Measurements from ENCODE around the gene KLRC3. TPM values are rescaled to one million over a fixed set of nuclear protein-coding genes. Genes with fewer than 3 reads are reported as not detected.
A peak's percentile ranks its signal among the peaks of the same experiment; 100 is the strongest.
"Not testable (repeated sequence)": the region's sequence is repeated elsewhere in the genome, so short reads cannot be mapped to it uniquely, and the experiment has no call there.

KLRC3 gene
- total and polyA plus RNA-seq, 11 donors, result not detected

DNA sequence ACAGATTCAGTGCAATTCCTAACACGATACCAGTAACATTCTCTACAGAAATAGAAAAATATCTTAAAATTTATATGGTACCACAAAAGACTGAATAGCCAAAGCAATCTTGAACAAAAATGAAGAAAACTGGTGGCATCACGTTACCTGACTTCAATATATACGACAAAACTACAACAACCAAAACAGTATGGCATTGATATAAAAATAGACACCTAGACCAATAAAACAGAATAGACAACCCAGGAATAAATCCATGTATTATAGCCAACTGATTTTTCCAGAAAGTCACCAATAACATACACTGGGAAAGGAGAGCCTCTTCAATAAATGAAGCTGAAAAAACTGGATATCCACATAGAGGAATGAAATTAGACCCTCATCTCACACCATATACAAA, 36.2 kb downstream of the KLRC3 start:
- 83 to 89% (median 87%) methylated on average over 3 of the region's 3 CpGs for WGBS, 4 donors
- DNase-seq, result no peak
- Histone ChIP-seq H3K4me3 (peak overlapping the region in 1 of 12 donors; percentile 27), H3K4me1 (no peaks in the 10 kb centered on the region), H3K9me3 (peaks cover 0 to 10% (median 2%) of the 10 kb centered on the region in 12 donors), H3K36me3 (no peaks in the 10 kb centered on the region), H3K27me3 (no peaks in the 10 kb centered on the region), H3K27ac (no peak overlapping the region)
- intact Hi-C loops (cut with DNase I), result no loop called here
- TF ChIP-seq POLR2A (IDR thresholded peaks at IDR 0.05), result no peak
- TF ChIP-seq, protein P1, sequence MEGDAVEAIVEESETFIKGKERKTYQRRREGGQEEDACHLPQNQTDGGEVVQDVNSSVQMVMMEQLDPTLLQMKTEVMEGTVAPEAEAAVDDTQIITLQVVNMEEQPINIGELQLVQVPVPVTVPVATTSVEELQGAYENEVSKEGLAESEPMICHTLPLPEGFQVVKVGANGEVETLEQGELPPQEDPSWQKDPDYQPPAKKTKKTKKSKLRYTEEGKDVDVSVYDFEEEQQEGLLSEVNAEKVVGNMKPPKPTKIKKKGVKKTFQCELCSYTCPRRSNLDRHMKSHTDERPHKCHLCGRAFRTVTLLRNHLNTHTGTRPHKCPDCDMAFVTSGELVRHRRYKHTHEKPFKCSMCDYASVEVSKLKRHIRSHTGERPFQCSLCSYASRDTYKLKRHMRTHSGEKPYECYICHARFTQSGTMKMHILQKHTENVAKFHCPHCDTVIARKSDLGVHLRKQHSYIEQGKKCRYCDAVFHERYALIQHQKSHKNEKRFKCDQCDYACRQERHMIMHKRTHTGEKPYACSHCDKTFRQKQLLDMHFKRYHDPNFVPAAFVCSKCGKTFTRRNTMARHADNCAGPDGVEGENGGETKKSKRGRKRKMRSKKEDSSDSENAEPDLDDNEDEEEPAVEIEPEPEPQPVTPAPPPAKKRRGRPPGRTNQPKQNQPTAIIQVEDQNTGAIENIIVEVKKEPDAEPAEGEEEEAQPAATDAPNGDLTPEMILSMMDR (IDR thresholded peaks at IDR 0.05), result no peak
- no peak for ATAC-seq

DNA sequence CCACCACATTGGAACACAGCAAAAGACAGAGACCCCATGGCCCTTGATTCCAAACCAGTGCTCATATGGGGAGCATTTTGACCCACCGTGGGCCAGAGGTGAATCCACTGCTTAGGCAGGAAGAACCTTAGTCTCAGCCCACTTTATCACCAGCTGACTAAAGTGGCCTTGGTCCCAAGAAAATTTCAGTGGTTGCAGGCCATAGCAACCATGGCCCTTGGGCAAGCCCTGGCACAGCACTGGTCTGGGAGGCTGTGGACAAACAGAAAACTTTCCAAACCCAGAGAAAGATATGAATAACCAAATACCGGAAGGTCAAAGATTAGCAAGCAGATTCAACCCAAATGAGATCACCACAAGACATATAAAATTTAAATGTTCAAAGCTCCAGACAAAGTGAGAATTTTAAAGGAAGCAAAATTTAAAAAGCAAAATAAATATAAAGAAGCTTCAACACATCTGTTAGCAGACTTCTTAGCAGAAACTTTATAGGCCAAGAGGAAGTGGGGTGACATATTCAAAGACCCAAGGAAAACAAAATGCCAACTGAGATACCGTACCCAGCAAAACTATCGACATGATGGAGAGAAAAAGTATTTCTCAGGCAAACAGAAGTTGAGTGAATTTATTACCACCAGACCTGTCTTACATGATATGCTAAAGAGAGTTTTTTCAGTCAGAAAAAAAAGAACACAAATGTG, 38.3 kb downstream of the KLRC3 start:
- peaks cover 0 to 10% (median 2%) of the 10 kb centered on the region in 12 donors for H3K9me3 ChIP-seq
- no peaks in the 10 kb centered on the region for H3K4me1 ChIP-seq
- WGBS, 4 donors, result 90 to 97% (median 94%) methylated on average over 4 of the region's 4 CpGs
- H3K4me3 ChIP-seq, result peak overlapping the region in 1 of 12 donors; percentile 9
- DNase-seq, result no peak
- no peak for ATAC-seq
- TF ChIP-seq POLR2A (IDR thresholded peaks at IDR 0.05), result no peak
- TF ChIP-seq, protein P1 (IDR thresholded peaks at IDR 0.05), result no peak
- intact Hi-C loops (cut with DNase I), result no loop called here
- no peaks in the 10 kb centered on the region for H3K27me3 ChIP-seq
- H3K27ac ChIP-seq, result peak overlapping the region in 1 of 12 donors; percentile 38
- H3K36me3 ChIP-seq, result peaks cover 0 to 3% (median 0%) of the 10 kb centered on the region in 9 donors

DNA sequence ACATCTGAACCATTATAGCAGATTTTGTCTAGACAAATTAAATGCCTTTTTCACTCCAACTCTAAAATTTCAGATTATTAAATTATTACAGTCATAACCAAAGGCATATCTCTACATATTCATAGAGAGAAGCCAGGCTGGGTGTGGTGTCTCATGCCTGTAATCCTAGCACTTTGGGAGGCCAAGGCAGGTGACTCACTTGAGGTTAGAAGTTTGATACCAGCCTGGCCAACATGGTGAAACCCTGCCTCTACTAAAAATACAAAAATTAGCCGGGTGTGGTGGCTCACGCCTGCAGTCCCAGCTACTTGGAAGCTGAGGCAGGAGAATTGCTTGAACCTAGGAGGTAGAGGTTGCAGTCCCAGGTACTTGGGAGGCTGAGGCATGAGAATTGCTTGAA, 41.7 kb downstream of the KLRC3 start:
- DNase-seq; H3K9me3 ChIP-seq; intact Hi-C loops (cut with DNase I); H3K27me3 ChIP-seq; H3K4me1 ChIP-seq; H3K27ac ChIP-seq; H3K36me3 ChIP-seq; ATAC-seq; H3K4me3 ChIP-seq: not testable (repeated sequence)
- 87 to 96% (median 91%) methylated on average over 2 of the region's 2 CpGs for WGBS, 4 donors

DNA sequence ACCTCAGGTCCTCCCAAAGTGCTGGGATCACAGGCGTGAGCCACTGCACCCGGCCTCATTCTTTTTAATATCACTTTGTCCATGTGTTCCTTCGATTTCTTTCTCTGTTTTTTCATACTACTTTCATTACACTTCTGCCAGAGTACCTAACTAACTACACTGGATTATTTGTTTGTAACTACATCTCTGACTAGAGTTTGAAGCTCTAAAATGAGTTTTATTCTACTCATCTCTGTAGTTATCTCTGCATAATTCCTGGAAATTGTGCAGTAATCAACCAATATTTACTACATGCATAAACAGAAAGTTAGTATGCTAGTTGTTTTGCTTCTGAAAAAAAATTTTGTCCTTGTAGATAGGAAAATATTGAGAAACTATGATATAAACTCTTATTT, 45.8 kb downstream of the KLRC3 start:
- H3K4me1 ChIP-seq, result peaks cover 0 to 25% (median 0%) of the 10 kb centered on the region in 12 donors
- H3K27ac ChIP-seq, result peak overlapping the region in 1 of 12 donors; percentile 2
- TF ChIP-seq, protein P1 (IDR thresholded peaks at IDR 0.05), result no peak
- TF ChIP-seq POLR2A (IDR thresholded peaks at IDR 0.05), result no peak
- H3K9me3 ChIP-seq, result no peaks in the 10 kb centered on the region
- intact Hi-C loops (cut with DNase I), result no loop called here
- H3K4me3 ChIP-seq, result no peak overlapping the region
- DNase-seq (no peak), ATAC-seq (no peak)
- 92 to 95% (median 93%) methylated on average over 3 of the region's 3 CpGs for WGBS, 4 donors
- peaks cover 0 to 3% (median 0%) of the 10 kb centered on the region in 9 donors for H3K36me3 ChIP-seq
- no peaks in the 10 kb centered on the region for H3K27me3 ChIP-seq

Data from heart left ventricle (tissue), 16 donors.